Mammary epithelial cell (primary cell): Measurements from ENCODE around the gene WDR4.

ENCODE experiments used
- EZH2 ChIP-seq: IDR thresholded peaks from 2 replicates; pipeline ENCODE4 v1.6.1; 2012; ENCODE audit warnings: low read length, inconsistent platforms, borderline replicate concordance
- TF ChIP-seq, protein P1 (sequence below), 2 donors: IDR thresholded peaks in 1 of 2; conservative IDR thresholded peaks in 1 of 2; 2 replicates each; pipeline ENCODE4 v1.5.1; 2011 to 2012; ENCODE audit warnings: inconsistent platforms in 2 of 2, low read length in 2 of 2, mild to moderate bottlenecking in 2 of 2, control low read depth in 1 of 2, low read depth in 1 of 2; ENCODE audit not compliant: insufficient read depth in 1 of 2; ENCODE audit errors: extremely low read depth in 1 of 2

DNA sequence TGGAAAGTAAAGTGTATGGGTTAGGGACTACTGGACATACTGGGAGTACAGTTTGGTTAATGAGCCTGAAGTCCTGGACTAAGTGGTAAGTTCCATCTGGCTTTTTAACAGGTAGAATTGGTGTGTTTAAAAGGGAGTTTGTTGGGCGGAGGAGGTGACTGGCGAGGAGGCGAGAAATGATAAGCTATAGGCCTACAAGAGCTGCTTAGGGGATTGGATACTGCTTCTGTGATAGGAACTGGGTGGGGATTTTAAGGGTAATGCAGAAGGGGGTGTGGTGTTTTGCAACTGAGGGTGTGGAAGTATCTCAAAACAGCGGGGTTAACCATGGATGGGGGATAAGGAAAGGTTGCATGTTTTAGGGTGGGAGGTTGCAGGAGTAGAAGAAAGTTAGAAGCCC is 42.6 kb upstream of the WDR4 start:
- TF ChIP-seq, protein P1, sequence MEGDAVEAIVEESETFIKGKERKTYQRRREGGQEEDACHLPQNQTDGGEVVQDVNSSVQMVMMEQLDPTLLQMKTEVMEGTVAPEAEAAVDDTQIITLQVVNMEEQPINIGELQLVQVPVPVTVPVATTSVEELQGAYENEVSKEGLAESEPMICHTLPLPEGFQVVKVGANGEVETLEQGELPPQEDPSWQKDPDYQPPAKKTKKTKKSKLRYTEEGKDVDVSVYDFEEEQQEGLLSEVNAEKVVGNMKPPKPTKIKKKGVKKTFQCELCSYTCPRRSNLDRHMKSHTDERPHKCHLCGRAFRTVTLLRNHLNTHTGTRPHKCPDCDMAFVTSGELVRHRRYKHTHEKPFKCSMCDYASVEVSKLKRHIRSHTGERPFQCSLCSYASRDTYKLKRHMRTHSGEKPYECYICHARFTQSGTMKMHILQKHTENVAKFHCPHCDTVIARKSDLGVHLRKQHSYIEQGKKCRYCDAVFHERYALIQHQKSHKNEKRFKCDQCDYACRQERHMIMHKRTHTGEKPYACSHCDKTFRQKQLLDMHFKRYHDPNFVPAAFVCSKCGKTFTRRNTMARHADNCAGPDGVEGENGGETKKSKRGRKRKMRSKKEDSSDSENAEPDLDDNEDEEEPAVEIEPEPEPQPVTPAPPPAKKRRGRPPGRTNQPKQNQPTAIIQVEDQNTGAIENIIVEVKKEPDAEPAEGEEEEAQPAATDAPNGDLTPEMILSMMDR (conservative IDR thresholded peaks at IDR 0.05 in 1 of 2, IDR thresholded peaks at IDR 0.05 in 1 of 2; ENCODE audit: extremely low read depth in 1 of 2, insufficient read depth in 1 of 2, low read depth in 1 of 2, low read length in 2 of 2), result no peak
- TF ChIP-seq EZH2, result no peak
